Measurements from ENCODE around the gene MYO10.

DNA sequence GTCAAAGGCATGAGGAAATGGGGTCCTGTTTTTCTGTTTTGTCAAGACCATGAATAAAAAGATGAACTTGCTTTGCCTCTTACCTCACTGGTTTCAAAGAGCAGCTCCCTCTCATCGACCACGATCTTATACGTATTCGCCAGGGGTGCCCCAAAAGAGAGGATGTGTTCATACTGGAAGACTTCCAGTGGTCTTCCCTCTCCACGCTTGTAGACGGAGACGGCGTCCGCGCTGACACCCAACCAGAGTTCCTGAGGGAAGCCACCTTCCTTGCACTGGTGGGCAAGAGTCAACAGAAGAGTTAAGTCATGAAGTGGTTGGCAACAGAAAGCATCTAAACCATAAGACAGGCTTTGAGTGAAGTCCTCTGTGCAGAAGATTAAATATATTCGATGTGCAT is 267.9 kb downstream of the MYO10 start:
- TF ChIP-seq POLR2AphosphoS5 (IDR thresholded peaks at IDR 0.05; ENCODE audit: low read depth, low read length) (no peak), POLR2A (IDR thresholded peaks at IDR 0.05; ENCODE audit: low read depth, low read length) (no peak), PAX5 (IDR thresholded peaks at IDR 0.05; ENCODE audit: insufficient read depth, low read length, severe bottlenecking) (no peak), SPI1 (IDR thresholded peaks at IDR 0.05; ENCODE audit: low read depth, low read length) (no peak), TAF1 (IDR thresholded peaks at IDR 0.05; ENCODE audit: low read depth, low read length) (no peak)
